Stimulated activated CD4-positive, alpha-beta T cell treated with anti-CD3 and anti-CD28 coated beads, Interleukin-15, amount 100 ng/mL, for 1 hour (primary cell): Measurements from ENCODE around the gene PDGFRB.

Experiments used
- DNase-seq, 2 donors: peaks; one replicate each; pipeline ENCODE4 v3.0.0-alpha.2; 2020; ENCODE audit warnings: low read depth in 1 of 2, low spot score in 1 of 2

The PDGFRB gene

GRCh38 chr5:150132740-150133139 lies 22.9 kb downstream of the PDGFRB start:
- DNase-seq = no peak

GRCh38 chr5:150131978-150132694 lies 23.5 kb downstream of the PDGFRB start:
- no peak for DNase-seq

GRCh38 chr5:150131461-150131860 lies 24.2 kb downstream of the PDGFRB start:
- no peak for DNase-seq

GRCh38 chr5:150130493-150130922 lies 25.1 kb downstream of the PDGFRB start:
- no peak for DNase-seq

GRCh38 chr5:150129813-150130492 lies 25.7 kb downstream of the PDGFRB start:
- DNase-seq = peak in 1 of 2 donors; percentile 9

- no peak for DNase-seq
Measured at GRCh38 chr5:150129454-150129812, 26.2 kb downstream of the PDGFRB start.

GRCh38 chr5:150126921-150127265 lies 28.8 kb downstream of the PDGFRB start:
- no peak for DNase-seq

GRCh38 chr5:150126199-150126920 lies 29.3 kb downstream of the PDGFRB start:
- DNase-seq = no peak

GRCh38 chr5:150125334-150125733 lies 30.3 kb downstream of the PDGFRB start:
- no peak for DNase-seq

- no peak for DNase-seq
Measured at GRCh38 chr5:150124596-150124995, 31.0 kb downstream of the PDGFRB start.

- no peak for DNase-seq
Measured at GRCh38 chr5:150124111-150124557, 31.5 kb downstream of the PDGFRB start.

- DNase-seq = no peak
Measured at GRCh38 chr5:150123542-150123941, 32.1 kb downstream of the PDGFRB start.

- no peak for DNase-seq
Measured at GRCh38 chr5:150122536-150123481, 32.8 kb downstream of the PDGFRB start.

GRCh38 chr5:150122158-150122510 lies 33.5 kb downstream of the PDGFRB start:
- no peak for DNase-seq

GRCh38 chr5:150121448-150122157 lies 34.0 kb downstream of the PDGFRB start:
- no peak for DNase-seq

- no peak for DNase-seq
Measured at GRCh38 chr5:150120617-150121447, 34.8 kb downstream of the PDGFRB start.

- no peak for DNase-seq
Measured at GRCh38 chr5:150120062-150120441, 35.6 kb downstream of the PDGFRB start.

- no peak for DNase-seq
Measured at GRCh38 chr5:150119421-150120061, 36.1 kb downstream of the PDGFRB start.

- DNase-seq = no peak
Measured at GRCh38 chr5:150118561-150119229, 37.0 kb downstream of the PDGFRB start.
